GM08714 (cell line): ENCODE results near the gene SLX9.
A peak's percentile ranks its signal among the peaks of the same experiment; 100 is the strongest.

ENCODE experiments used
- H3K4me3 ChIP-seq: fragments of 200-500 bp; sonication (Bioruptor generic); 2 replicates; pipeline ENCODE4 v1.5.1; 2014; ENCODE audit warnings: mild to moderate bottlenecking, low read length, inconsistent platforms
- ZNF274 ChIP-seq: IDR thresholded peaks from 2 replicates; pipeline ENCODE4 v1.6.1; 2012; ENCODE audit warnings: mild to moderate bottlenecking, low read depth, low read length

The SLX9 gene

DNA sequence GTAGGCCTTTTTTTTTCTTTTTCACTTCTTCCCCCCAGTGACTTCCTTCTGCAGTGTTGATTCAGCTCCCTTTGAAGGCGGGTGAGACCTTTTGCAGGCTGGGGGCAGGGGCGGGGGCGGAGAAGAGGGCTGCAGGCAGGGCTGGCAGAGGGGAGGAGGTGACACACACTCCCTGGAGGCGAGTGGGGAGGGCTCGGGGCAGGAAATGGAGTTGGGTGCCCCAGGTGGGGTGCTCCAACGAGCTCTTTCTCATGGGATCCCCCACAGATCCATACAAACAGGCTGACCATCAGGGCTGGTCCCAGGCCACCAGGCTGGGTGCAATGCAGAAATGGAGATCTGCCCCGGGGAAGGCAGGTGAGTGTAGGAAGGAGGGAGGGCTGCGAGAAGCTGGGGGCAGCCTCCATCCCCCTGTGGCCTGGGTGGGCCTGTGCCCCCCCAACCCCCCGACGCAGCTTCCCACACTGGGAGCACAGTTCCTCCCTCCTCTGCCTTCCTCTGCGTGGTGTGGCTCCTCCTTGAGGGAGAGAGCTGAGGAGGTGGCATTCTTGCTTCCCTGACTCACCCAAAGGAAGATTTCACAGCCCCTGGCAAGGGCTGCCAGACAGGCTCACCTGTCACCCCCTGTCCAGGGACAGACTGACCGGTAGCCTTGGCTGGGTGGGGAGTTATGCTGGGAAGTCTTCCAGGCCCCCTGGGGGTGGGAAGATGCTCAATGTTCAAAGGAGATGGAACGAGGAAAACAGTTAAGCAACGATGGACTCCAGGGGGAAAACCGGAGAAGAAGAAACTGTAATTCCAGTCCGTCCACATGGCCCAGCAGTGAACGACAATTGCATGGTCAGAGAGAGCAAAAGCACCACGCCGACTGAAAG is 12.0 kb upstream of the SLX9 start:
- no peak for TF ChIP-seq ZNF274
- H3K4me3 ChIP-seq, result peak overlapping the region; percentile 74

- H3K4me3 ChIP-seq, result peak overlapping the region; percentile 74
Observed at GRCh38 chr21:44928500-44929241, 11.2 kb upstream of the SLX9 start.

GRCh38 chr21:44929242-44929798 is 10.5 kb upstream of the SLX9 start:
- no peak overlapping the region; the same call in 1 of the 2 replicates for H3K4me3 ChIP-seq
- no peak for TF ChIP-seq ZNF274

DNA sequence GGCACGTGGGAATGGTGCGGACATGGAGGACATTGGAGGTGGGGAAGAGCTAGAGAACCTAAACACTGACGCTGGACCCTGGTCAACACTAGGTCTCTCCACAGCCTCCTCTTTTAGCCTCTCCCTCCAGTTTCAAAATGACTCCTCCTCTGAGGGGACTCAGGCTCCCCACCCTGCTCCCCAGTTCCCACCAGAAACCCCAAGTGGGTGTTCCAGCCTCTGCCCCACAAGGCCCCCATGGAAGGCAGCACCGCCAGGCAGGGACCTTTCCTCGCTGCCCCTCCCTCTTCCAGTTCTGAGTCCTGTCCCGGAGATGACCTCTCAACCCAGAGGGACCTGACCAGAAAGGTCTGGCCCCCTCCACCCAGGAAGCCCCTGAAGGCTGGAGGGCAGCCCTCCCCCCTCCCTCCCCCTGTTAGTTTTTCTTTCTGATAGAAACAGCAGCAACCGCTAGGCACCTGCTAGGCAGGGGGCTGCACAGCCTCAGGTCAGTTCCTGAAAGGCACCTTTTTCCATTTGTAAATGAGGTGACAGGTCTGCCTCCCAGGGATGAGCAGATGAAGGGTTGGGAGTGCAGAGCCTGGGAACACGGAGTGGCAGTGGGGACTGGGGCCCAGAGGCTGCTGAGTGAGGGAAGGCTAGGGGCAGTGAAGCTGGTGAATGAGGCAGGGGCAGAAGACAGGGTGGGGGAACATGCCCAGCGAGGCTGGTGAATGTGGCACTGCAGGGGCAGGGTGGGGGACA is 9.9 kb upstream of the SLX9 start:
- H3K4me3 ChIP-seq, result no peak overlapping the region; the same call in 1 of the 2 replicates
- no peak for TF ChIP-seq ZNF274

DNA sequence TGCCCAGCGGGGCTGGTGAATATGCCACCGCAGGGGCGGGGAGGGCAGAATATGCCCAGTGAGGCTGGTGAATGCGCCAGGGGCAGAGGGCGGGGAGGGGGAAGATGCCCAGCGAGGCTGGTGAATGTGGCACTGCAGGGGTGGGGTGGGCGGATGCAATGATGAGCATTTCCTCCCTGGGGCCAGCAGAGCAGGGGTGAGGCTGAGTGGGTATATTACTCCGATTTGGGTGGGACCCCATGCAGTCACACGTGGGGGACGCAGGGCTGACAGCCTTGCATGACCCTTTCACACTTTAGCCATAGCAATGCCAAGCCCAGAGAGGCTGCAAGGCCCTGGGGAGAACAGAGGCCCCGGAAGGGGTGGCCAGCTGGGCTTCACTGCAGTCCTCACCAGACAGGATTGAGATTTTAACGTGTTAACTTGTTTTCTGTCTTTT is 9.3 kb upstream of the SLX9 start:
- no peak for TF ChIP-seq ZNF274
- H3K4me3 ChIP-seq, result no peak overlapping the region; the same call in 1 of the 2 replicates

DNA sequence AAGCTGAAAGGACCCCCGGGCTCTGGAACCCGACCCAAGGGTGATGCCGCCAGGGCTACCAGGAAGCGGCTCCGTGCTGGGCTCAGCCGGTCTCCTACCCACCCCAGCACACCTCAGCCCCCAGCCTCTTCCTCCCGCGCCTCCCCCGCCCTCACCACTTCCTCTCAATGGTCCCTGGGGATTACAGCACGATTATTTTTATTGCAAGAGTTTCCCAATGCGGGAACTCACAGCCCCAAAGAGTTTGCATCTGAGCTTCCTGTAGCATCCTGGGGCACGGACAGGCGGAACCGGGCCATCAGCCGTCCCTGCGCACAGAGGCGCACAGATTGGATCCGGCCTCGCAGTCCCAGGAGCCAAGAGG is 8.7 kb upstream of the SLX9 start:
- TF ChIP-seq ZNF274, result no peak
- H3K4me3 ChIP-seq, result peak overlapping the region; percentile 70; the same call in 1 of the 2 replicates

- H3K4me3 ChIP-seq, result peak overlapping the region; percentile 70
- TF ChIP-seq ZNF274, result no peak
Observed at GRCh38 chr21:44931501-44932407, 8.1 kb upstream of the SLX9 start.

GRCh38 chr21:44932408-44933181 is 7.2 kb upstream of the SLX9 start:
- no peak for TF ChIP-seq ZNF274
- H3K4me3 ChIP-seq, result peak overlapping the region; percentile 70

- H3K4me3 ChIP-seq, result peak overlapping the region; percentile 70; the same call in 1 of the 2 replicates
Observed at GRCh38 chr21:44933199-44933917, 6.5 kb upstream of the SLX9 start.

DNA sequence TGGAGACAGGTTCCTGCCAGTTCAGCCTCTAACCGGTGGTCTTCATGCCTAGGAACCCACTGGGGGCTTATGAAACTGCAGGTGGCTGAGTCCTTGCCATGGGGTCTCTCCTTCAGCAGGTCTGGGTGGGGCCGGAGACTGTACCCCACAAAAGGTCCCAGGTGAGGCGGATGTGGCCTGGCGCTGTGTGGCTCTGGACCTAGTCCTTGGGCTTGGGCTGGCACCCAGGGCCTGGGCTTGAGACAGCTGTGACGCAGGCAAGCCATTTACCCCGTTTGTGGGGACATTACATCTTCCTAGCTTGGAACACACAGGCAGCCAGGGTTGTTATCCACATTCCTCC is 5.9 kb upstream of the SLX9 start:
- no peak for TF ChIP-seq ZNF274
- H3K4me3 ChIP-seq, result no peak overlapping the region

More at GRCh38 chr21:44933199-44933917, 6.5 kb upstream of the SLX9 start:
- TF ChIP-seq ZNF274, result no peak

GRCh38 chr21:44934276-44934675 is 5.6 kb upstream of the SLX9 start:
- no peak for TF ChIP-seq ZNF274
- H3K4me3 ChIP-seq, result no peak overlapping the region
